IPS-15b (cell line): ENCODE measurements around the gene SLC49A4.

Experiments used
- H3K27me3 ChIP-seq: one replicate; pipeline ENCODE4 v1.6.1; 2013; ENCODE audit warnings: low read length; ENCODE audit not compliant: control insufficient read depth, insufficient read depth
- H3K36me3 ChIP-seq: one replicate; pipeline ENCODE4 v1.6.1; 2013; ENCODE audit warnings: low read length; ENCODE audit not compliant: control insufficient read depth, insufficient read depth
- H3K4me1 ChIP-seq: one replicate; pipeline ENCODE4 v1.6.1; 2013; ENCODE audit warnings: mild to moderate bottlenecking, low read length; ENCODE audit not compliant: control insufficient read depth, insufficient read depth
- H3K4me3 ChIP-seq: one replicate; pipeline ENCODE4 v1.5.1; 2013; ENCODE audit warnings: low read depth, low read length
- H3K9ac ChIP-seq: one replicate; pipeline ENCODE4 v1.6.1; 2013; ENCODE audit warnings: low read depth, mild to moderate bottlenecking, low read length
- H3K9me3 ChIP-seq: one replicate; pipeline ENCODE4 v1.6.1; 2013; ENCODE audit warnings: mild to moderate bottlenecking, low read length; ENCODE audit not compliant: control insufficient read depth, insufficient read depth

SLC49A4 gene

DNA sequence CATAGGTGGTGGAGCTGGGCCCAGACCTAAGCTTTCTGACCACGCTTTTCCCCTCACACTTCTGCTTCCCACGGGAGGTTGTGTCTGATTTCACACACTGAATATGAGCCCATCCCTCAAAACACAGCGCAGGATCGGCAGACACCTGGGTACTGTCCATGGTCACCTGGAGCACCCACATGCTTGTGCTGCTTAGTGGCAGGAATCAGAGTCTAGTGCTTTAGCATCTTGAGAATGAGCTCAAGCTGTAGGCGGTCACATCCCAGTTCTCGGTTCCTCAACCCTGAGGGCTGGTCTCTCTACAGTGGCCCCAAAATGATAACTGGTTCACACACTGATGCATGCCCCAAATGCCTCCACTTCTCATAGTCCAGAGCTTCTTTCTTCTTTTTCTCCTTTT, 121.7 kb downstream of the SLC49A4 start:
- H3K4me3 ChIP-seq: no peak overlapping the region
- no peak overlapping the region for H3K9ac ChIP-seq
- H3K36me3 ChIP-seq: no peaks in the 10 kb centered on the region

DNA sequence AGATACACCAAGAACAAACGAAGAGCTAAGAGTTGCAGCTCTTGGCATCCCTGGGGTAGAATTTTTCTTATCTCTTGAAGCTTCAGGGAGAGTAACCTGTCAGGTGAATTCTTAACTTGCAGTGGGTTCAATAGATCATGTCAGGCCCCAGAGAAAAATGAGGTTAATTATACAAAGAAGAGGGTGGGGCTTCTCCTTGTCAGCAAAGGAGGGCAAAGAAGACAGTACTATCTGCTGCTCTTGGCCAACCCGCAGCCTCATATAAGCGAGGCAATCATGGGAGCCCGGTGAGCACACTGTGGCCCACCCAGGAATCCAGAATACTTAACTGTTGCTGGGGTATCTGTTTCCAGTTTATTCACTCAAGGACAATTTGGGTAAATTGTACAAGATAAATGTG, 122.5 kb downstream of the SLC49A4 start:
- H3K27me3 ChIP-seq: peaks cover 47% of the 10 kb centered on the region
- H3K4me3 ChIP-seq: no peak overlapping the region
- H3K4me1 ChIP-seq: no peaks in the 10 kb centered on the region
- no peaks in the 10 kb centered on the region for H3K36me3 ChIP-seq
- H3K9me3 ChIP-seq: no peaks in the 10 kb centered on the region
- H3K9ac ChIP-seq: no peak overlapping the region

More for the DNA sequence above, 121.7 kb downstream of the SLC49A4 start:
- Histone ChIP-seq H3K4me1 (no peaks in the 10 kb centered on the region), H3K27me3 (peaks cover 46% of the 10 kb centered on the region), H3K9me3 (no peaks in the 10 kb centered on the region)

DNA sequence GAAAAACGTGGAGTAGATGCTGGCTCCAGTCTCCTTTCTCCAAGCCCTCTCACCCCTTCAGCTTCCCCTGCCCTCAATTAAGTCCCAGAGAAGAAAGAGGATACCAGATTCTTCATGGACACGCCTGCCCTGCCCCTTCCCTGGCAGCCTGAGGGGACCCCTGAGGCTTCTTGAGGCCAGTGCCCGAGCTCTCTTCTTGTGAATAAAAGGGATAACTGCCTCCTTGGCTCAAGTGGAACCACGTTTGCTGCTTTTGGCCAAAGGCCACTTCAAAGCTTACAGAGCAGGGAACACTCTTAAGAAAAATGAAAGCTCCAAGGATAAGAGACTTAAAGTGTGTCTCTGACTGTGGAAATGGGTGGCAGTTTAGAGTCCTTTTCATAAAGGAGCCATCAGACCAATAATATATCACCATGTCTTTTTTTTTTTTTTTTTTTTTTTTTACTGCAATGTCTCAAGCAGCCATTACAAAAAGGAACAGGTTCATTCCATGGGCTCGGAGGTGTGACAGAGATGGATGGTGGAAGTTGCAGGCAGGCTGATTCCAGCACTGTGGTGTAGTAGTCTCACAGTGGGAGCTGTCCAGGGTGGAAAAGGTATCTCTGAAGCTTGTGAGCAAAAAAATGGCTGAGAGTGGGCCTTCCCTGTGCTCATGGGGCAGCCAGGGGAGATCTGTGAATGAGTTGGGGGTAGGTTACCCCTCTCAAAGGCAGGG, 123.9 kb downstream of the SLC49A4 start:
- Histone ChIP-seq H3K9me3 (no peaks in the 10 kb centered on the region), H3K4me3 (no peak overlapping the region), H3K4me1 (no peaks in the 10 kb centered on the region), H3K36me3 (no peaks in the 10 kb centered on the region), H3K9ac (no peak overlapping the region), H3K27me3 (peaks cover 52% of the 10 kb centered on the region)

DNA sequence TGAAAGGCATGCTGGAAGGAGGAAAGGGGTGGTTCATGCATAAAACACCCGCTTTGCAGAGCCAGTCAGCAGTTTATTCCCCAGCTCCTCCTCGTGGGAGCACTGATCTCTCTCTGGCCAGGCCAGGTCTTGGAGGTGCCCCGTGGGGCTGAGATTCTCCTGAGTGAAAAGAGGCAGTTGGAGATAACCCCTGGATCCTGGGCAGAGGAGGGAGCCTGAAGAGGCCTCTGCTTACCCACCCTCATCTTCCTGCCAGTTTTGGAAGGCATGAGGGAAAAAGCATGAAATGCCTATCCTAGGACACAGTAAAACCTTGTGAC, 124.4 kb downstream of the SLC49A4 start:
- no peaks in the 10 kb centered on the region for H3K36me3 ChIP-seq
- no peak overlapping the region for H3K9ac ChIP-seq
- H3K4me3 ChIP-seq: no peak overlapping the region
- no peaks in the 10 kb centered on the region for H3K9me3 ChIP-seq
- H3K27me3 ChIP-seq: peaks cover 49% of the 10 kb centered on the region
- H3K4me1 ChIP-seq: no peaks in the 10 kb centered on the region

DNA sequence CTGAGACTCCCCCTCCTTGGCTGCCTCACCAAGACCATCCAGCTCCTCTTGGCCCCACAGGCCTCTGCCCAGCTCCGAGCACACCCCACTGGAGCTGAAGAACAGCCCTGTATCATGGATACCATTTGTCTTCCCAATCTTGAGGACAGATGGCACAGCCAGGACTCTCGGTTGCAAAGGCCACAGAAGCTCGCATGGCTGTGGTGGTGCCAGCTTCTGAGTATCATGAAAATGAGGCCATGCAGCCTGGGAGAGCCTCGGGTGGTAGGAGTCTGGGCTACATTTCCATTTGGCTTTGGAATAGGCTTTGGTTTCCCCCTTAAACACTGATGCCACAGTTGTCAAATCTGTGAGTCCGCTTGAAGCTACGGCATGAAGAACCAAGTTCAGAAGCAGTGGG, 126.1 kb downstream of the SLC49A4 start:
- H3K4me3 ChIP-seq: no peak overlapping the region
- H3K27me3 ChIP-seq: peaks cover 40% of the 10 kb centered on the region
- H3K9me3 ChIP-seq: no peaks in the 10 kb centered on the region
- H3K4me1 ChIP-seq: no peaks in the 10 kb centered on the region
- no peak overlapping the region for H3K9ac ChIP-seq
- H3K36me3 ChIP-seq: no peaks in the 10 kb centered on the region

DNA sequence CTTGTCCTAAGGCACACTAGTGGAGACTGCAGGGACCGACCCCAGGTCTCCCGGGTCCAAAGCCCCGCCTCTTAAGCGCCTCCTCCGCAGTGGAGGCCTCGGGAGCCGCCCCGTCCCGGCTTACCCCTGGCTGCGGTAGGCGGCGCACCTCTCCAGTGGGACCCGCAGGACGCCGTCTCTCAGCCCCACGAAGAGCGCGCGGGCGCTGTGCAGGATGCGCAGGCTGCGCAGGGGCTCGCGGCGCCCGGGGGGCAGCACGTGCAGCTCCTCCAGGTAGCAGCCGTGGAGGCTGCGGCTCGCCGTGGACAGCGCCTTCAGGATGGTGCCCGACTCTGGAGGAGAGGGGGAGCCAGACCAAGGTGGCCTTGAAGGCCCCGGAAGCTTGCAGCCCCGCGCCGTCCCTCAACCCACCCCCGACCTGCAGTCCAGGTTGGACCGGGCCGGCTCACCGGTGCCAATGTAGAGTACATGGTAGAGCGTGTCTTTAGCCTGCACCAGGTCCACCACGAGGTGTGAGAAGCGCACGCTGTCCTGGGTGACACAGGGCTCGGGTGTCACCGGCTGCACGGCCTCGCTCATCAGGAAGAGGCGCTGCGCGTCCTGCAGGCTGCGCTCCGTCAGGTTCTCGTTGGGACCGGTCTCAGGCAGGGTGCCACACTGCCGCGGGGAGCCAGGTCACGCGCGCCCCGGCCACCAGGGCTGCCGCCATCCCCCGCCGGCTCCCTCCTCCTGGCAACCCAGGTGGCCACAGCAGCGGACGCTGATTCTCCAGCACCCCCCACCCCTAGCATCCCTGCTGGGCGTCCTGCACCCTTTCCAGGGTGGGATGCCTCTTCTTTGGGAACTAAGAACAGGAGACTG, 127.2 kb downstream of the SLC49A4 start:
- peaks cover 40% of the 10 kb centered on the region for H3K27me3 ChIP-seq
- no peaks in the 10 kb centered on the region for H3K36me3 ChIP-seq
- H3K9me3 ChIP-seq: no peaks in the 10 kb centered on the region
- H3K4me1 ChIP-seq: no peaks in the 10 kb centered on the region
- peak overlapping the region; percentile 85 for H3K4me3 ChIP-seq
- H3K9ac ChIP-seq: no peak overlapping the region

DNA sequence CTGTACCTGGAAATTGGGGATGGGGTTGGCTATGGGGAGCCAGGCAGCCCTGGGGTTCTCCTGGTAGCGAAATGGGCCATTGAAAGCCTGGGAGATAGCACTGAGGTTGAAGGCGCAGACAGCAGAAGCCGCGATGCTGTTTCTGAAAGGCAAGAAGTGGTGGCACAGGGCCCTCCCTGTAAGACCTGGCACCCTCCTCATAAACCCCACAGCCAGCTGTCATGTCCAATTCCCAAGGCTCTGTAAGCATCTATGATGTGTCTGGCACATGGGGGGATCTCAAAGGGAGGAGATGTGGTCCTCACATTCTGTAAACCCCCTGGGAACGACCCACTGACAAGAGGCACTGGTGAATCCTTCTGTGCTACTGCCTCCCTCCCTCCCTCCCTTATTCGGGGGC, 128.7 kb downstream of the SLC49A4 start:
- Histone ChIP-seq H3K4me1 (no peaks in the 10 kb centered on the region), H3K9me3 (no peaks in the 10 kb centered on the region), H3K4me3 (no peak overlapping the region), H3K9ac (no peak overlapping the region), H3K27me3 (peaks cover 40% of the 10 kb centered on the region), H3K36me3 (no peaks in the 10 kb centered on the region)

DNA sequence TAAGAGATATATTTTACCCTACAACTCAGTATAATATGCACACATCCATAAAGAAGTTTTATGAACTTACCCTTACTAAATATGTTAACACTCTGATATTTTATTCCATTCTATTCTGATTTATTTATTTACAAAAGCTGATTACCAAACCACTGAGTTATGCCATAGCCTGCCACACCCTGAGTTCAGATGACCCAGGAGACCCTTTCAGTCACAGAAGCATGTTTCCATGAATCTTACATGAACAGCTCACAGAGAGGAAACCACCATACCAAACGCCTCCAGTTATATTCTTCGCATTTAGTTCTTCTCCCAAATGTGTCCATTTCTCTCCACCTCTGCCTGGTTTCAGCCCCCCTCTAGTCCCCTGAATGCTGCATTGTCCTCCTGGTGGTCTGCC, 129.2 kb downstream of the SLC49A4 start:
- H3K9ac ChIP-seq: no peak overlapping the region
- H3K4me1 ChIP-seq: no peaks in the 10 kb centered on the region
- no peaks in the 10 kb centered on the region for H3K36me3 ChIP-seq
- no peak overlapping the region for H3K4me3 ChIP-seq
- H3K9me3 ChIP-seq: no peaks in the 10 kb centered on the region
- H3K27me3 ChIP-seq: peaks cover 40% of the 10 kb centered on the region

DNA sequence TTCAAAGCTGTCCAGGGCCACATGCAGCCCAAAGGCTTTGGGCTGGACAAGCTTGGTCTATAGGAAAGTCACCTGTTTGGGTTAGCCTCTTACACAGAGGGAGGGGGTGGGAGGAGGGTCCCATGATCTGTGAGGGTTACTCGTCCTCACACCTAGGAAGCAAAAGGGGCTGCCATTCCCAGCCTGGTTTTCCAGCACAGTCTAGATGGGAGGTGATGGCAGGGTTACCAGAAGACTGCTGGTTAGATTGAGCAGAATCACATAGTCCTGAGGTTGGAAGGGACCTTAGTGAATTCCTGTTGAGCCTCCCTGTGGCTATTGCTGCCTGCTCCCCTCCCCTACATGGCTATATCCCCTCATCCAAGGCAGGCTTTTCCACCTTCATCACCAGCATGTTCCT, 130.9 kb downstream of the SLC49A4 start:
- no peak overlapping the region for H3K4me3 ChIP-seq
- H3K9ac ChIP-seq: no peak overlapping the region
- no peaks in the 10 kb centered on the region for H3K36me3 ChIP-seq
- no peaks in the 10 kb centered on the region for H3K4me1 ChIP-seq
- no peaks in the 10 kb centered on the region for H3K9me3 ChIP-seq
- H3K27me3 ChIP-seq: peaks cover 33% of the 10 kb centered on the region

DNA sequence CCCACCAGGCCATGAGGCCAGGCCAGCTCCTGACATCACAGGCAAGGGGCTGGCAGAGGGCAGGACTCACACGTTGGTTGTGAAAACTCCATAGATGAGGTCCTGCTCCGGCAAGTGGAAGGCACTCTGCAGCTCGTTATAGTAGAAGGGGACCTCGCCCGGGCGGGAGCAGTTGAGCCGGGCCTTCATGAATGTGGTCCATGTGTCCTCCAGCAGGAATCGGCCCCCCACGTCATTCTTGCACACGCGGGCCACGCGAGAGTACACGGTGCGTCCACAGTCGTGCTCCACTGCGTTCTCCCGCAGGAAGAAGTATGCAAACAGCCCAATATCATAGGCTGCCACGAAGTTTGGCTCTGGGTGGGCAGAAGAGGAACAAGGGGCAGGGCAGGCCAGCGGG, 131.5 kb downstream of the SLC49A4 start:
- Histone ChIP-seq H3K9me3 (no peaks in the 10 kb centered on the region), H3K4me1 (no peaks in the 10 kb centered on the region), H3K4me3 (no peak overlapping the region), H3K27me3 (peaks cover 27% of the 10 kb centered on the region), H3K36me3 (no peaks in the 10 kb centered on the region), H3K9ac (no peak overlapping the region)

DNA sequence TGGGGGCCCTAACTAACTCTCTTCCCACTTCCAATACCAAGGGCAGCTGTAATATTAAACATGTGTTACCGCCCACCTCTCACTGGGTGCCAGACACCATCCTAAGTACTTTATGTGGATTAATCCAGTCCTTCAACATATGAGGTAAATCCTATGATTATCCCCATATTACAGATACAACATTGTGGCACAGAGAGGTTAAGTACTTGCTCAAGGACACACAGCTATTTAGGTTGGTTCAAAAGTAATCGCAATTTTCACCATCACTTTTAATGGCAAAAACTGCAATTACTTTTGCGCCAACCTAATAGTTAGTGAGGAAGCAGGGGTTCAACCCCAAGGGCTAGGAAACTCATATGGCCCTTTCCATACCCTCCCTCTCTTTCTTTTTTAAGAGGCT, 131.9 kb downstream of the SLC49A4 start:
- no peaks in the 10 kb centered on the region for H3K36me3 ChIP-seq
- H3K9ac ChIP-seq: no peak overlapping the region
- H3K4me1 ChIP-seq: no peaks in the 10 kb centered on the region
- H3K27me3 ChIP-seq: peaks cover 23% of the 10 kb centered on the region
- H3K9me3 ChIP-seq: no peaks in the 10 kb centered on the region
- H3K4me3 ChIP-seq: no peak overlapping the region

DNA sequence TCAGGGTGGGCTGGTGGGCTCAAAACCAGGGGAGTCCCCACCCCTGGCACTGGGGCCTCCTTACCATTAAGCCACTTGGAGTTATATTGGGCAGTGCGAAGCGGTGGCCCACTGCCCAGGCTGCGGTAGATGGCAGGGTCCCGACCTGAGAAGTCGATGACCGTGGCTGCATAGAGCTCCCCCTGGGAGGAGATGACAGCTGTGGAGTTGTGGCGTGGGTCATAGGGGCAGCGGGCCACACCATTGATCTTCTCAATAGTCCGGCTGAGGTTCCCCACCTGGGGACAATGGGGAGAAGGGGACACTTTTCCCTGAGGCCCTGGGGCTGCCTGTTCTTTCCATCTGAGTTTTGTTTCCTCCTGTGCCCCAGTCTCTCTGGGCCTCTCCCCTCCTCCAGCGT, 132.9 kb downstream of the SLC49A4 start:
- Histone ChIP-seq H3K4me3 (no peak overlapping the region), H3K27me3 (peaks cover 14% of the 10 kb centered on the region), H3K9me3 (no peaks in the 10 kb centered on the region), H3K9ac (no peak overlapping the region), H3K4me1 (no peaks in the 10 kb centered on the region), H3K36me3 (no peaks in the 10 kb centered on the region)
